NCI-H2196 treated with DMSO at 0.1 percent for 48 hours (cell line): ENCODE data around the gene VEZT.
A peak's percentile ranks its signal among the peaks of the same experiment; 100 is the strongest.

ENCODE experiments used
- DNase-seq: peaks from one replicate; lab custom pipeline; 2025; ENCODE audit not compliant: unreplicated experiment; lab: John Stamatoyannopoulos, UW

The VEZT gene

GRCh38 chr12:95248604-95249360 lies 31.2 kb downstream of the VEZT start:
- DNase-seq, result no peak

GRCh38 chr12:95253386-95253785 lies 35.8 kb downstream of the VEZT start:
- no peak for DNase-seq

- no peak for DNase-seq
Observed at GRCh38 chr12:95257541-95257940, 39.9 kb downstream of the VEZT start.

- no peak for DNase-seq
Observed at GRCh38 chr12:95258151-95258550, 40.5 kb downstream of the VEZT start.

GRCh38 chr12:95258803-95259202 lies 41.2 kb downstream of the VEZT start:
- no peak for DNase-seq

- DNase-seq, result no peak
Observed at GRCh38 chr12:95259368-95259767, 41.8 kb downstream of the VEZT start.

- no peak for DNase-seq
Observed at GRCh38 chr12:95261109-95261508, 43.5 kb downstream of the VEZT start.

- peak; percentile 49 for DNase-seq
Observed at GRCh38 chr12:95262808-95263207, 45.2 kb downstream of the VEZT start.

- DNase-seq, result no peak
Observed at GRCh38 chr12:95265765-95266164, 48.2 kb downstream of the VEZT start.

GRCh38 chr12:95266254-95266653 lies 48.6 kb downstream of the VEZT start:
- DNase-seq, result no peak

GRCh38 chr12:95269892-95270291 lies 52.3 kb downstream of the VEZT start:
- no peak for DNase-seq

- DNase-seq, result no peak
Observed at GRCh38 chr12:95271465-95271864, 53.9 kb downstream of the VEZT start.

- no peak for DNase-seq
Observed at GRCh38 chr12:95277139-95277538, 59.5 kb downstream of the VEZT start.

GRCh38 chr12:95279856-95280255 lies 62.2 kb downstream of the VEZT start:
- DNase-seq, result no peak

GRCh38 chr12:95282266-95282665 lies 64.7 kb downstream of the VEZT start:
- DNase-seq, result no peak

- no peak for DNase-seq
Observed at GRCh38 chr12:95283371-95283770, 65.8 kb downstream of the VEZT start.

- no peak for DNase-seq
Observed at GRCh38 chr12:95286713-95287112, 69.1 kb downstream of the VEZT start.

- no peak for DNase-seq
Observed at GRCh38 chr12:95291501-95291900, 73.9 kb downstream of the VEZT start.

- DNase-seq, result no peak
Observed at GRCh38 chr12:95298916-95299315, 81.3 kb downstream of the VEZT start.

- DNase-seq, result no peak
Observed at GRCh38 chr12:95300286-95300685, 82.7 kb downstream of the VEZT start.

GRCh38 chr12:95303476-95303875 lies 85.9 kb downstream of the VEZT start:
- DNase-seq, result no peak

GRCh38 chr12:95304673-95305198 lies 87.1 kb downstream of the VEZT start:
- DNase-seq, result no peak

GRCh38 chr12:95312656-95313055 lies 95.0 kb downstream of the VEZT start:
- no peak for DNase-seq
